ENCODE results near the gene GLTP.
"Not testable (repeated sequence)": the region's sequence is repeated elsewhere in the genome, so short reads cannot be mapped to it uniquely, and the experiment has no call there.

The GLTP gene

GRCh38 chr12:109870648-109871047 is 9.7 kb downstream of the GLTP start (continued):
- no peak for TF ChIP-seq ESRRG (CRISPR knock-in tag; IDR thresholded peaks at IDR 0.05)
- no peak for TF ChIP-seq ISL1 (CRISPR knock-in tag; IDR thresholded peaks at IDR 0.05)
- no peak for TF ChIP-seq SNAI2 (CRISPR knock-in tag; IDR thresholded peaks at IDR 0.05)

- TF ChIP-seq OSR1 (CRISPR knock-in tag; IDR thresholded peaks at IDR 0.05) (no peak), PATZ1 (CRISPR knock-in tag; IDR thresholded peaks at IDR 0.05; ENCODE audit: borderline replicate concordance) (no peak), ZFP30 (CRISPR knock-in tag; IDR thresholded peaks at IDR 0.05) (no peak), POU6F1 (CRISPR knock-in tag; IDR thresholded peaks at IDR 0.05; ENCODE audit: borderline replicate concordance, low read depth) (no peak), ZNF565 (CRISPR knock-in tag; conservative IDR thresholded peaks at IDR 0.05; ENCODE audit: low read depth) (no peak)
- no peak for ATAC-seq
Observed at GRCh38 chr12:109868182-109869051, 11.9 kb downstream of the GLTP start.

- ATAC-seq: no peak
- TF ChIP-seq TOX (CRISPR knock-in tag; IDR thresholded peaks at IDR 0.05; ENCODE audit: borderline replicate concordance): no peak
- TF ChIP-seq ARNTL (CRISPR knock-in tag; IDR thresholded peaks at IDR 0.05; ENCODE audit: borderline replicate concordance, low read depth): no peak
- TF ChIP-seq ZFP30 (CRISPR knock-in tag; IDR thresholded peaks at IDR 0.05): no peak
- TF ChIP-seq CSDC2 (CRISPR knock-in tag; IDR thresholded peaks at IDR 0.05): no peak
- TF ChIP-seq PPARA (CRISPR knock-in tag; IDR thresholded peaks at IDR 0.05; ENCODE audit: borderline replicate concordance): no peak
- TF ChIP-seq ZNF70 (CRISPR knock-in tag; IDR thresholded peaks at IDR 0.05): no peak
- TF ChIP-seq TCF4 (CRISPR knock-in tag; IDR thresholded peaks at IDR 0.05; ENCODE audit: borderline replicate concordance): no peak
Observed at GRCh38 chr12:109864916-109865315, 15.4 kb downstream of the GLTP start.

- TF ChIP-seq ARNTL (CRISPR knock-in tag; IDR thresholded peaks at IDR 0.05; ENCODE audit: borderline replicate concordance, low read depth) (no peak), GLIS3 (CRISPR knock-in tag; IDR thresholded peaks at IDR 0.05) (no peak), TSHZ2 (CRISPR knock-in tag; IDR thresholded peaks at IDR 0.05) (no peak), SNAI2 (CRISPR knock-in tag; IDR thresholded peaks at IDR 0.05) (no peak), CSRNP3 (CRISPR knock-in tag; IDR thresholded peaks at IDR 0.05) (no peak), ISL1 (CRISPR knock-in tag; IDR thresholded peaks at IDR 0.05) (no peak), RARB (CRISPR knock-in tag; IDR thresholded peaks at IDR 0.05) (no peak), PPARA (CRISPR knock-in tag; IDR thresholded peaks at IDR 0.05; ENCODE audit: borderline replicate concordance) (no peak), TOX (CRISPR knock-in tag; IDR thresholded peaks at IDR 0.05; ENCODE audit: borderline replicate concordance) (no peak), ZFP30 (CRISPR knock-in tag; IDR thresholded peaks at IDR 0.05) (no peak), ZNF565 (CRISPR knock-in tag; conservative IDR thresholded peaks at IDR 0.05; ENCODE audit: low read depth) (no peak), ESRRG (CRISPR knock-in tag; IDR thresholded peaks at IDR 0.05) (no peak), OSR1 (CRISPR knock-in tag; IDR thresholded peaks at IDR 0.05) (no peak)
- no peak for ATAC-seq
Observed at GRCh38 chr12:109863847-109864712, 16.3 kb downstream of the GLTP start.

- ATAC-seq: not testable (repeated sequence)
Observed at GRCh38 chr12:109862491-109862890, 17.9 kb downstream of the GLTP start.

Measured in SK-N-SH treated with all-trans-retinoic acid at 6 μM for 48 hours (cell line).